ENCODE results near the gene ELMOD1.

The ELMOD1 gene

DNA sequence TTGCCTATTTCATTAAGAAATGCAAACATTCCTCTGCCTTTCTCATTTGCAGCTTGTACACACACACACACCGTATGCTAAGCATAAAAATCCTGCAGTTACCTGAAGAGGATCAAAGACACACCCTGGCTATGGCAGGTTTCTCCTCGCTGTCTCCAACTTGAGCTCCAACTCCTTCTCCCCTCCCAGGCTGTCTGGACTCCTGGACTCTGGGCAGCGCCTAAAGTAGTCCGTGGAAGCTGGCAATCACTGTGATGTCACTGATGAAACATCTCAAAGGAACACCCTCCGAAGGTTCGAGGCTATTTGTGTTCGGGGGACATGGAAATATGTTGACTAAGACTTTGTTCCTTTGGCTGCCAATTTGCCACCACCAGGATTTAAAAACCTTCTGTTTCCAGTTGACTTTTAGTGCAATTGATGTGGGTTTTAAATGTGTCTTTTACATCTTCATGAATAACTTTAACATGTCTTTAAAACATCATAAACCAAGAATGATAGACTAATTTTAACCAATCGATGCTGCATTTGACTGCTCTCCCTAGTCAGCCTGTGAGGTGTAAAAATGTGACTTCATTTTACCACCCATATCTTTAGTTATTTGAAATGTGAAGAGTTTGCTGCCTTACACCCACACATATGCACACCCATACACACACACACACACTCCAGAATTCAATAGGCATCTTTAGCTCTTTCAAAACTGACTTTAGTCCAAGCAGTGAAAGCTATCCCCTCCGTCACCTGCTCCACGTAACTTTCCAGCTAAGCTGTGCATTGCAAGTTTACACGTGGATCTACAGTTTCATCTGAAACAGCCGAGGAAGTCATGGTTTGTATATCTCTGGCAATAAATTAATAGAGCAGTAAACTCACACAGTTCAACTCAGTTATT is 121.2 kb downstream of the ELMOD1 start, which contains the start of gene SLN:
Gene SLN, minus strand, starts transcription at position 196 of the 895 bp plus-strand sequence.
- no peaks in the 10 kb centered on the region for H3K27me3 ChIP-seq (ENCODE audit: control insufficient read depth, insufficient read depth, low read length)
- TF ChIP-seq, protein P1, sequence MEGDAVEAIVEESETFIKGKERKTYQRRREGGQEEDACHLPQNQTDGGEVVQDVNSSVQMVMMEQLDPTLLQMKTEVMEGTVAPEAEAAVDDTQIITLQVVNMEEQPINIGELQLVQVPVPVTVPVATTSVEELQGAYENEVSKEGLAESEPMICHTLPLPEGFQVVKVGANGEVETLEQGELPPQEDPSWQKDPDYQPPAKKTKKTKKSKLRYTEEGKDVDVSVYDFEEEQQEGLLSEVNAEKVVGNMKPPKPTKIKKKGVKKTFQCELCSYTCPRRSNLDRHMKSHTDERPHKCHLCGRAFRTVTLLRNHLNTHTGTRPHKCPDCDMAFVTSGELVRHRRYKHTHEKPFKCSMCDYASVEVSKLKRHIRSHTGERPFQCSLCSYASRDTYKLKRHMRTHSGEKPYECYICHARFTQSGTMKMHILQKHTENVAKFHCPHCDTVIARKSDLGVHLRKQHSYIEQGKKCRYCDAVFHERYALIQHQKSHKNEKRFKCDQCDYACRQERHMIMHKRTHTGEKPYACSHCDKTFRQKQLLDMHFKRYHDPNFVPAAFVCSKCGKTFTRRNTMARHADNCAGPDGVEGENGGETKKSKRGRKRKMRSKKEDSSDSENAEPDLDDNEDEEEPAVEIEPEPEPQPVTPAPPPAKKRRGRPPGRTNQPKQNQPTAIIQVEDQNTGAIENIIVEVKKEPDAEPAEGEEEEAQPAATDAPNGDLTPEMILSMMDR (IDR thresholded peaks at IDR 0.05): no peak

DNA sequence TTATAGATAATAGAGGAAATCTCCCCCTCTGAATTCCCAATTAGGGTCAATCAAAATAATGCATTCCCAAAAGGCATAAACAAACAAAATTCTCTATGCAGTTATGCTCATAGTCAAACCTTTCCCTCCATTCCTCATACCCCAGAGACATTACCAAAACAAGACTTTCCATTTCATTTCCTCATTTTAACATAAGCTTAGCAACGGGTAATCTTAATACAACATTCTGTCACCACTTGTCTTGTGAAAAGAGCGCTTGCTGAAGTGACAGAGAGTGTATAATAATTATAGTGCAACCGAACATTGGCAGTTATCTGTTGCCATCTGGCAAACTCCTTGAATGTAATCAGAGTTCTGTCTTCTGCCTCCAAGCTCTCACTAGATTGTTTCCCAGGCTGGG is 122.1 kb downstream of the ELMOD1 start:
- TF ChIP-seq, protein P1 (IDR thresholded peaks at IDR 0.05): no peak
- Histone ChIP-seq H3K36me3 (ENCODE audit: control insufficient read depth, insufficient read depth, low read length) (no peaks in the 10 kb centered on the region), H3K79me2 (no peaks in the 10 kb centered on the region), H2AFZ (no peak overlapping the region), H3K27ac (no peak overlapping the region), H3K27me3 (ENCODE audit: control insufficient read depth, insufficient read depth, low read length) (no peaks in the 10 kb centered on the region), H3K4me3 (ENCODE audit: low read depth, low read length) (no peak overlapping the region), H3K4me2 (ENCODE audit: low read length) (no peak overlapping the region), H3K4me1 (no peaks in the 10 kb centered on the region), H3K9ac (no peak overlapping the region), H3K9me3 (ENCODE audit: control insufficient read depth, low read length) (no peaks in the 10 kb centered on the region)

More for the DNA sequence above, 121.2 kb downstream of the ELMOD1 start, which contains the start of gene SLN:
- Histone ChIP-seq H3K4me1 (no peaks in the 10 kb centered on the region), H3K79me2 (no peaks in the 10 kb centered on the region), H3K4me2 (ENCODE audit: low read length) (no peak within 1 kb of the TSS), H3K27ac (no peak within 1 kb of the TSS), H3K9me3 (ENCODE audit: control insufficient read depth, low read length) (no peaks in the 10 kb centered on the region), H3K4me3 (ENCODE audit: low read depth, low read length) (no peak within 1 kb of the TSS), H3K9ac (no peak within 1 kb of the TSS), H2AFZ (no peak within 1 kb of the TSS), H3K36me3 (ENCODE audit: control insufficient read depth, insufficient read depth, low read length) (no peaks in the 10 kb centered on the region)

Data from parathyroid adenoma (tissue), 2 donors.